GM12873 (cell line): Measurements from ENCODE around the gene DEPDC4.

Experiments used
- CTCF ChIP-seq: IDR thresholded peaks from 2 replicates; pipeline ENCODE4 v1.5.1; 2012; ENCODE audit warnings: low read depth, mild to moderate bottlenecking, moderate library complexity, low read length, control low read depth; ENCODE audit not compliant: insufficient read depth; ENCODE audit errors: missing control alignments

The DEPDC4 gene

GRCh38 chr12:100215209-100215608 is 51.7 kb downstream of the DEPDC4 start:
- TF ChIP-seq CTCF = no peak

- TF ChIP-seq CTCF = no peak
These were observed 52.4 kb downstream of the DEPDC4 start for GRCh38 chr12:100214518-100214917.

- TF ChIP-seq CTCF = no peak
These were observed 53.6 kb downstream of the DEPDC4 start for GRCh38 chr12:100213016-100213891.

- TF ChIP-seq CTCF = no peak
These were observed 55.2 kb downstream of the DEPDC4 start for GRCh38 chr12:100211698-100212097.

DNA sequence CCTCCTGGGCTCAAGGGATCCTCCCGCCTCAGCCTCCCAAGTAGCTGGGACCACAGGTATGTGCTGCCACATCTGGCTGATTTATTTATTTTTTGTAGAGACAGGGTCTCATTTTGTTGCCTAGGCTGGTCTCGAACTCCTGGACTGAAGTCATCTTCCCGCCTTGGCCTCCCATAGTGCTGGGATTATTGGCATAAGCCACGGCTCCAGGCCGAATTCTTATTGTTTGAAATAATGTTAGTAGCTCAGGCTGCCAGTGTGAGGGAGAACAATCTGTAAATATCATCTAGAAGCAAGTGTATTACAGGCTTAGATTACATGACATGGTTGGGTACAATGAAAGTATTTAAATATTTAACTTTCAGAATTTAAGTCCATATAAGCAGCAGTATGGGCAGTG is 58.0 kb downstream of the DEPDC4 start:
- no peak for TF ChIP-seq CTCF

- no peak for TF ChIP-seq CTCF
These were observed 59.6 kb downstream of the DEPDC4 start for GRCh38 chr12:100207311-100207710.

- no peak for TF ChIP-seq CTCF
These were observed 65.1 kb downstream of the DEPDC4 start for GRCh38 chr12:100201604-100202423.
